ENCODE data around the gene ADGRD2.

DNA sequence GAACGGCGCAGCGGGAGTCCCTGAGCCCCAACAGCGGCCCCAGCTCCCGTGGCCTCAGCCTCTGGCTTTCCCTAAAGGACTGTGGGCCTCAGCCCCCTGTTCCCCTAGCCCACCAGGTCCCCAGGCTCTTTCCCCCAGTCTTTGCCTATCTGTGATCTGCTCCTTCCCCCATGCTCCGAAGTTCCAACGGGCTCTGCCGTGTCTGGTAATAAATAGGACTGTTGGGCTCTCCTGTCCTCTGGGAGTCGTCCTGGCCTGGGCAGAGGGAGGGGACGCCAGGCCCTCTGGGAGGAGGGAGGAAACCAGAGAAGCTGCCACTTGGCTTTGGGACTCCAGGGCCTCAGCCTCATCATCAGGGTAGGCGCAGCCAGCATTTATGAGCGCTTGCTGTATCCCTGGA, 28.1 kb downstream of the ADGRD2 start:
- TF ChIP-seq, protein P1, sequence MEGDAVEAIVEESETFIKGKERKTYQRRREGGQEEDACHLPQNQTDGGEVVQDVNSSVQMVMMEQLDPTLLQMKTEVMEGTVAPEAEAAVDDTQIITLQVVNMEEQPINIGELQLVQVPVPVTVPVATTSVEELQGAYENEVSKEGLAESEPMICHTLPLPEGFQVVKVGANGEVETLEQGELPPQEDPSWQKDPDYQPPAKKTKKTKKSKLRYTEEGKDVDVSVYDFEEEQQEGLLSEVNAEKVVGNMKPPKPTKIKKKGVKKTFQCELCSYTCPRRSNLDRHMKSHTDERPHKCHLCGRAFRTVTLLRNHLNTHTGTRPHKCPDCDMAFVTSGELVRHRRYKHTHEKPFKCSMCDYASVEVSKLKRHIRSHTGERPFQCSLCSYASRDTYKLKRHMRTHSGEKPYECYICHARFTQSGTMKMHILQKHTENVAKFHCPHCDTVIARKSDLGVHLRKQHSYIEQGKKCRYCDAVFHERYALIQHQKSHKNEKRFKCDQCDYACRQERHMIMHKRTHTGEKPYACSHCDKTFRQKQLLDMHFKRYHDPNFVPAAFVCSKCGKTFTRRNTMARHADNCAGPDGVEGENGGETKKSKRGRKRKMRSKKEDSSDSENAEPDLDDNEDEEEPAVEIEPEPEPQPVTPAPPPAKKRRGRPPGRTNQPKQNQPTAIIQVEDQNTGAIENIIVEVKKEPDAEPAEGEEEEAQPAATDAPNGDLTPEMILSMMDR (IDR thresholded peaks at IDR 0.05 in 8 of 11, conservative IDR thresholded peaks at IDR 0.05 in 3 of 11) = no peak
- TF ChIP-seq POLR2A (IDR thresholded peaks at IDR 0.05) (no peak), POLR2AphosphoS5 (IDR thresholded peaks at IDR 0.05) (no peak)
